A172 (cell line): Measurements from ENCODE around the gene RPL18. TPM values are rescaled to one million over a fixed set of nuclear protein-coding genes. Genes with fewer than 3 reads are reported as not detected.

Experiments
- DNase-seq: peaks from one replicate; pipeline ENCODE4 v3.0.0-alpha.2; 2015; ENCODE audit warnings: low spot score
- total RNA-seq: library from RNA; depleted of rRNA; stranded (reverse); fragments of >200 nt; shearing (Covaris generic); gene quantifications from 2 replicates; pipeline ENCODE4 v1.2.3, GENCODE V29; 2014

Gene RPL18
- total RNA-seq, 1 experiment from 2014 or later: 1,035 TPM

GRCh38 chr19:48630296-48631063, 11.5 kb upstream of the RPL18 start:
- DNase-seq: no peak

GRCh38 chr19:48629599-48630295, 10.8 kb upstream of the RPL18 start:
- DNase-seq: no peak

- no peak for DNase-seq
Observed at GRCh38 chr19:48629297-48629598, 10.3 kb upstream of the RPL18 start.

- no peak for DNase-seq
Observed at GRCh38 chr19:48628486-48629296, 9.7 kb upstream of the RPL18 start.

GRCh38 chr19:48627865-48628314, 8.9 kb upstream of the RPL18 start:
- DNase-seq: no peak

GRCh38 chr19:48627201-48627864, 8.4 kb upstream of the RPL18 start:
- no peak for DNase-seq

GRCh38 chr19:48625891-48626327, 6.9 kb upstream of the RPL18 start:
- DNase-seq: no peak

GRCh38 chr19:48624791-48625723, 6.1 kb upstream of the RPL18 start:
- DNase-seq: no peak

GRCh38 chr19:48624067-48624594, 5.2 kb upstream of the RPL18 start:
- DNase-seq: peak; percentile 76

GRCh38 chr19:48623556-48624066, 4.6 kb upstream of the RPL18 start:
- no peak for DNase-seq

GRCh38 chr19:48619692-48620585, 961 bp upstream of the RPL18 start:
- no peak for DNase-seq

GRCh38 chr19:48618278-48618915, 581 bp downstream of the RPL18 start:
- DNase-seq: no peak

- no peak for DNase-seq
Observed at GRCh38 chr19:48617146-48617937, 1.6 kb downstream of the RPL18 start.

GRCh38 chr19:48616491-48617056, 2.4 kb downstream of the RPL18 start:
- DNase-seq: no peak

- no peak for DNase-seq
Observed at GRCh38 chr19:48616041-48616436, 2.9 kb downstream of the RPL18 start.

- DNase-seq: no peak
Observed at GRCh38 chr19:48615231-48616040, 3.5 kb downstream of the RPL18 start.
